Measurements from ENCODE around the gene TSGA10. TPM values are rescaled to one million over a fixed set of nuclear protein-coding genes. Genes with fewer than 3 reads are reported as not detected.

The TSGA10 gene
- polyA plus RNA-seq, 3 donors = 0.32 to 2.2 (median 0.79) TPM

GRCh38 chr2:99111945-99112344 lies 42.8 kb downstream of the TSGA10 start:
- Histone ChIP-seq H4K20me1 (ENCODE audit: insufficient read depth, low read length) (no peaks in the 10 kb centered on the region), H3K27ac (ENCODE audit: low read depth in 1 of 2, low read length in 2 of 2) (no peak overlapping the region), H3K4me1 (ENCODE audit: control insufficient read depth in 1 of 2, insufficient read depth in 2 of 2, low read length in 2 of 2) (peaks cover 2 to 4% of the 10 kb centered on the region in 2 donors), H3K4me2 (replicated peaks; ENCODE audit: extremely low read depth, low read length, poor library complexity, severe bottlenecking) (no peak overlapping the region), H3K4me3 (replicated peaks in 1 of 3; ENCODE audit: low read depth in 2 of 3, low read length in 3 of 3) (no peak overlapping the region), H3K27me3 (ENCODE audit: control insufficient read depth in 2 of 2, insufficient read depth in 2 of 2, low read length in 2 of 2) (no peaks in the 10 kb centered on the region), H3K79me2 (ENCODE audit: insufficient read depth, low read length) (no peaks in the 10 kb centered on the region), H3K9ac (ENCODE audit: insufficient read depth, low read length, poor library complexity, severe bottlenecking) (no peak overlapping the region), H3K9me3 (replicated peaks in 1 of 2; ENCODE audit: control insufficient read depth in 1 of 2, insufficient read depth in 1 of 2, low read length in 2 of 2) (no peaks in the 10 kb centered on the region), H3K36me3 (replicated peaks in 1 of 2; ENCODE audit: control insufficient read depth in 1 of 2, insufficient read depth in 2 of 2, low read length in 2 of 2) (no peaks in the 10 kb centered on the region), H2AFZ (ENCODE audit: insufficient read depth, low read depth, low read length, poor library complexity, severe bottlenecking) (no peak overlapping the region)
- no CpG with 5 or more reads among the region's 1 CpG for WGBS (ENCODE audit: insufficient coverage)
- Mint-ChIP-seq H3K36me3 (no peaks in the 10 kb centered on the region), H3K4me1 (no peaks in the 10 kb centered on the region), H3K27ac (no peak overlapping the region), H3K4me3 (no peak overlapping the region), H3K27me3 (ENCODE audit: low read depth in 3 of 3) (no peaks in the 10 kb centered on the region), H3K9me3 (no peaks in the 10 kb centered on the region)
- intact Hi-C loops (cut with micrococcal nuclease) = no loop called here
- TF ChIP-seq, protein P1, sequence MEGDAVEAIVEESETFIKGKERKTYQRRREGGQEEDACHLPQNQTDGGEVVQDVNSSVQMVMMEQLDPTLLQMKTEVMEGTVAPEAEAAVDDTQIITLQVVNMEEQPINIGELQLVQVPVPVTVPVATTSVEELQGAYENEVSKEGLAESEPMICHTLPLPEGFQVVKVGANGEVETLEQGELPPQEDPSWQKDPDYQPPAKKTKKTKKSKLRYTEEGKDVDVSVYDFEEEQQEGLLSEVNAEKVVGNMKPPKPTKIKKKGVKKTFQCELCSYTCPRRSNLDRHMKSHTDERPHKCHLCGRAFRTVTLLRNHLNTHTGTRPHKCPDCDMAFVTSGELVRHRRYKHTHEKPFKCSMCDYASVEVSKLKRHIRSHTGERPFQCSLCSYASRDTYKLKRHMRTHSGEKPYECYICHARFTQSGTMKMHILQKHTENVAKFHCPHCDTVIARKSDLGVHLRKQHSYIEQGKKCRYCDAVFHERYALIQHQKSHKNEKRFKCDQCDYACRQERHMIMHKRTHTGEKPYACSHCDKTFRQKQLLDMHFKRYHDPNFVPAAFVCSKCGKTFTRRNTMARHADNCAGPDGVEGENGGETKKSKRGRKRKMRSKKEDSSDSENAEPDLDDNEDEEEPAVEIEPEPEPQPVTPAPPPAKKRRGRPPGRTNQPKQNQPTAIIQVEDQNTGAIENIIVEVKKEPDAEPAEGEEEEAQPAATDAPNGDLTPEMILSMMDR (IDR thresholded peaks at IDR 0.05) = no peak
- no peak for DNase-seq

DNA sequence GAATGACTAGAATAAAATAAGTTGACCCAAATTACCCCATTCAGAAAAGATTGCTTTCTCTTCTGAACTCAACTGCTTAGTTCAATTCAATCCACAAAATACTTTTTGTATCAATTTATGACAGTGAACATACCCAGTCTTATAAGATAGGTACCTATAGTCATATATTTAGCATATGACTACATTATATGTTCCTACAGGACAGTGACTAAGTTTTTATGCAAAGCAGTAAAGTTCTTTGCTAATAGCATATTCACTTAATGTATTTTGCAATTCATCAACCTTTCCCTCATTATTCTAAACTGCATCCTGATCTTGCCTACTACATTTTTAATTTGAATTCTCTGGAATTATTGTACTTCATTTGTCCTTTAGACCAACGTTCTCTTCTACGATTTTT lies 43.5 kb downstream of the TSGA10 start:
- no peaks in the 10 kb centered on the region for H4K20me1 ChIP-seq (ENCODE audit: insufficient read depth, low read length)
- Mint-ChIP-seq H3K4me3 (no peak overlapping the region), H3K27ac (no peak overlapping the region)

More for the DNA sequence above, 43.5 kb downstream of the TSGA10 start:
- H2AFZ ChIP-seq (ENCODE audit: insufficient read depth, low read depth, low read length, poor library complexity, severe bottlenecking) = no peak overlapping the region
- H3K4me3 ChIP-seq (replicated peaks in 1 of 3; ENCODE audit: low read depth in 2 of 3, low read length in 3 of 3) = no peak overlapping the region
- H3K9me3 ChIP-seq (replicated peaks in 1 of 2; ENCODE audit: control insufficient read depth in 1 of 2, insufficient read depth in 1 of 2, low read length in 2 of 2) = no peaks in the 10 kb centered on the region
- DNase-seq = no peak
- H3K4me1 ChIP-seq (ENCODE audit: control insufficient read depth in 1 of 2, insufficient read depth in 2 of 2, low read length in 2 of 2) = peaks cover 9% of the 10 kb centered on the region in 2 donors
- H3K27ac ChIP-seq (ENCODE audit: low read depth in 1 of 2, low read length in 2 of 2) = no peak overlapping the region
- H3K9ac ChIP-seq (ENCODE audit: insufficient read depth, low read length, poor library complexity, severe bottlenecking) = no peak overlapping the region
- no peaks in the 10 kb centered on the region for H3K27me3 ChIP-seq (ENCODE audit: control insufficient read depth in 2 of 2, insufficient read depth in 2 of 2, low read length in 2 of 2)
- H3K4me1 Mint-ChIP-seq = no peaks in the 10 kb centered on the region
- H3K79me2 ChIP-seq (ENCODE audit: insufficient read depth, low read length) = no peaks in the 10 kb centered on the region
- no peaks in the 10 kb centered on the region for H3K9me3 Mint-ChIP-seq
- no peaks in the 10 kb centered on the region for H3K36me3 ChIP-seq (replicated peaks in 1 of 2; ENCODE audit: control insufficient read depth in 1 of 2, insufficient read depth in 2 of 2, low read length in 2 of 2)
- no peak overlapping the region for H3K4me2 ChIP-seq (replicated peaks; ENCODE audit: extremely low read depth, low read length, poor library complexity, severe bottlenecking)
- no peaks in the 10 kb centered on the region for H3K36me3 Mint-ChIP-seq
- H3K27me3 Mint-ChIP-seq (ENCODE audit: low read depth in 3 of 3) = no peaks in the 10 kb centered on the region
- intact Hi-C loops (cut with micrococcal nuclease) = no loop called here
- TF ChIP-seq, protein P1 (IDR thresholded peaks at IDR 0.05) = no peak
- no CpG with 5 or more reads among the region's 2 CpGs for WGBS (ENCODE audit: insufficient coverage)

All from CD14-positive monocyte (primary cell).